Ectodermal cell (in vitro differentiated cells): ENCODE results near the gene CLEC11A.

Experiments used
- H3K27ac ChIP-seq: 2 replicates; pipeline ENCODE4 v1.7.0; 2013; ENCODE audit warnings: mild to moderate bottlenecking, low read depth, low read length; ENCODE audit not compliant: insufficient read depth, poor library complexity, severe bottlenecking
- H3K27me3 ChIP-seq: 2 replicates; pipeline ENCODE4 v1.7.0; 2013; ENCODE audit warnings: mild to moderate bottlenecking, low read length; ENCODE audit not compliant: insufficient read depth, control insufficient read depth, poor library complexity, severe bottlenecking
- H3K36me3 ChIP-seq: one replicate; pipeline ENCODE4 v1.7.0; 2013; ENCODE audit warnings: low read length; ENCODE audit not compliant: control insufficient read depth, insufficient read depth
- H3K4me1 ChIP-seq: one replicate; pipeline ENCODE4 v1.7.0; 2013; ENCODE audit warnings: low read length; ENCODE audit not compliant: control insufficient read depth, insufficient read depth
- H3K4me3 ChIP-seq: 2 replicates; pipeline ENCODE4 v1.7.0; 2013; ENCODE audit warnings: low read depth, low read length, control low read depth; ENCODE audit not compliant: insufficient read depth
- H3K9me3 ChIP-seq: 2 replicates; pipeline ENCODE4 v1.7.0; 2013; ENCODE audit warnings: mild to moderate bottlenecking, low read length, moderate library complexity; ENCODE audit not compliant: control insufficient read depth
- WGBS, 2 experiments: methylation state at CpG; one replicate each; pipeline ENCODE4 v1.1.7; 2013; ENCODE audit warnings: missing lambda C conversion rate in 2 of 2; 5-methylcytosine and 5-hydroxymethylcytosine counted together

CLEC11A gene

DNA sequence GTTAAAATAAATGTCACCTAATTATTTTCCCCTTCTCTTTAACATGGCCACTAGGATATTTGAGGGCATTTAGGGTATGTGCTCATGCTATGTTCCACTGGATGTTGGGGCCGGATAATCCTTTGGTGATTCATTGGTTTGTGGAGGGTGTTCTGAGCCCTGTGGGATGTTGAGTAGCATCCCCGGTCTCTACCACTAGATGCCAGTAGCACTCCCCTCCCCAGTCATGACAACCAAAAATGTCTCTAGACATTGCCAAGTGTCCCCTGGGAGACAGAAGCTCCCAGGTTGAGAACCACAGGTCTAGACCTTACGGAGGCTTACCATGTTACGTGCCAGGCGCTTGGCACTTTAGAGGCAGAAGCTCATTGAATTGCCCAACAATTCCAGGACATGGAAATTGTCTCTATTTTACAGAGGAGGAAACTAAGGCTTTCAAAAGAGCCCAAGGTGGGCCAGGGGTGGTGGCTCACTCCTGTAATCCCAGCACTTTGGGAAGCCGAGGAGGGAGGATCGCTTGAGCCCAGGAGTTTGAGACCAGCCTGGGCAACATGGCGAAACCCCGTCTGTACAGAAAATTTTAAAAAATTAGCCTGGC lies 17.6 kb upstream of the CLEC11A start:
- H3K4me3 ChIP-seq: no peak overlapping the region
- H3K4me1 ChIP-seq: no peaks in the 10 kb centered on the region
- no peaks in the 10 kb centered on the region for H3K36me3 ChIP-seq
- no peaks in the 10 kb centered on the region for H3K27me3 ChIP-seq
- 68 to 70% methylated on average over 9 of the region's 9 CpGs for WGBS, 2 experiments
- no peak overlapping the region for H3K27ac ChIP-seq
- no peaks in the 10 kb centered on the region for H3K9me3 ChIP-seq

DNA sequence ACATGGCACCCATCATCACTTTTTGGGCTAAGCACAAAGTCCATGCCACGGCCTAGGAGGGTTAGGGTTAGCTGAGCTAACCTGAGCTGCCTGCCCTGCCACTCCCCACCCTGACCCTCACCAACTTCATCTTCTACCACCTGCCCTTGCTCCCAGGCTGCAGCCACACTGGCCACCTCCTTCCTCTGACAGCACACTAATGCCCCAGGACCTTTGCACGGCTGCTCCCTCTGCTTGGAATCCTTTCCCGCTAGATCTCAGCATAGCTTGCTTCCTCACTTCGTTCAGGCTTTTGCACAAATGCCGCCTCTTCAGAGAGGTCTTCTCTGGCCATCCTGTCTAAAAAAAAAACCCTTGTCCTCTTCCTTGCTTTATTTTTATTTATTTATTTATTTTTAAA lies 16.8 kb upstream of the CLEC11A start:
- Histone ChIP-seq H3K27ac (no peak overlapping the region), H3K4me3 (no peak overlapping the region), H3K27me3 (no peaks in the 10 kb centered on the region), H3K4me1 (no peaks in the 10 kb centered on the region), H3K36me3 (no peaks in the 10 kb centered on the region), H3K9me3 (no peaks in the 10 kb centered on the region)
- whole genome bisulfite sequencing, 2 experiments: 68 to 76% methylated on average over 5 of the region's 5 CpGs

DNA sequence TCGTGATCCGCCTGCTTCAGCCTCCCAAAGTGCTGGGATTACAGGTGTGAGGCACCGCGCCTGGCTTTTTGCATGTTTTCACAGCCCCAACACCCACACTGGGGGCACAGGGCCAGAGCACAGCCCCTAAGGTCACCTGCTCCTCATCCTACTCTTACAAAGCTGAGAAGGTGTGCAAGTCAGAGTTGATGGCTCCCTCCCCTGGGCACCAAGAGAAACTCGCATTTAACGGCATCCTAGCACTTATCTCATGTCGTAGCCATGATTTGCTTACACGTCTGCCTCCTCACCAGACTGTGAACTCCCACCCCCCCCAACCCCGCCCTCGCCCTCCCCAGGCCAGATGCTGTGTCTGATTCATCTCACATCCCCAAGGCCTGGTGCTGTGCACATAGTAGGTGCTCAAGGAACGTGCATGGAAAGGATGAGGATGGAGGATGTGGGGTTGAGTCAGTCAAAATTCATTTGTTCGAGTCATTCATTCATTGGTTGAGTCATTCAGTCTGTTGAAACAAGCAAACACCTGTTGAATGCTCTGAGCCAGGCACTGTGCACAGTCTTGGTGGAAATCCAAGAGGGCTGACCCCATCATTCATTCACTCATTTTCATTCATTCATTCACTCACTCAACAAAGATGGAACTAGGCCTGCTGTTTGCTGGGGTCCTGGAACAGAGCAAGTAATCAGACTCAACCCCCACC lies 14.8 kb upstream of the CLEC11A start:
- no peaks in the 10 kb centered on the region for H3K4me1 ChIP-seq
- no peaks in the 10 kb centered on the region for H3K9me3 ChIP-seq
- WGBS, 2 experiments: 74 to 77% methylated on average over 12 of the region's 12 CpGs

DNA sequence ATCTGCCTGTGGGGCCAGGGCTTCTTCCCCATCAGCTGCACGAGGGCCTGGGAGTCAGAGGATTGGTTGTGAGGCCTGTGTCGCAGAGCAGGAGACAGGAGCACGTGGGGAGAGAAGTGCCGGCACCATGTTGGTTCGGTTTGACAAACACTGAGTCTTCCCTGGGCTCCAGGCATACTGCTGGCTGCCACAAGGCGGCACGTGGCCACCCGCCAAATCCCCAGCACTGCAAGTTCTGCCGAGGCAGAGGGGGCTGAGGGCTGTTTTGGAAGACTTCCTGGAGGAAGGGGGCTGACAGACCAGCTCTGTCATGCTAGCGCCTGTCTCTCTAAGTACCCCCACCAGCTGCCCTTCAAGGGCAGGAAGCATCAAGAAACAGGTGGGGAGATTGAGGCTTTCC lies 13.1 kb upstream of the CLEC11A start:
- Histone ChIP-seq H3K4me3 (no peak overlapping the region), H3K4me1 (no peaks in the 10 kb centered on the region), H3K36me3 (no peaks in the 10 kb centered on the region), H3K9me3 (no peaks in the 10 kb centered on the region), H3K27me3 (no peaks in the 10 kb centered on the region), H3K27ac (no peak overlapping the region)
- WGBS, 2 experiments: 60 to 66% methylated on average over 10 of the region's 10 CpGs

More for the DNA sequence above, 14.8 kb upstream of the CLEC11A start:
- H3K4me3 ChIP-seq: no peak overlapping the region
- no peak overlapping the region for H3K27ac ChIP-seq
- no peaks in the 10 kb centered on the region for H3K27me3 ChIP-seq
- no peaks in the 10 kb centered on the region for H3K36me3 ChIP-seq

DNA sequence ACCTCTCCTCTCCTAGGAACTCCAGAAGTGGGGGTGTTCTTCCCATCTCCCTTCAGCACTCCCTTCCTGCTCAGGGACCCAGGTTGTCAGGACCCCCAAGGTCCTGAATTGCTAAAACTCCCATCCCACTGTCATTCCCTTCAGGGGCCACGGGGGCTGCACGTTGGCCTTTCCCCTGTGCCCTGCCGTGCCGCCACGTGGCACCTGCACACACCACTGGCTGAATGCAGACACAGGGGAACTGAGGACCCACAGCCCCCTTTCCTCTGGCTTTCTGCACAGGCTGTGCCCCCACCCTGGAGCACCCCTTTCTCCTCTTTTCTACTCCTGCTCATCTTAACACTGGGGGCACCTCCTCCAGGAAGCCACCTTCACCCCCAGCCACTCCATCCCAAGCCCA lies 12.6 kb upstream of the CLEC11A start:
- Histone ChIP-seq H3K36me3 (no peaks in the 10 kb centered on the region), H3K4me3 (no peak overlapping the region), H3K9me3 (no peaks in the 10 kb centered on the region), H3K27me3 (no peaks in the 10 kb centered on the region), H3K27ac (no peak overlapping the region), H3K4me1 (no peaks in the 10 kb centered on the region)
- 74 to 80% methylated on average over 5 of the region's 5 CpGs for WGBS, 2 experiments

DNA sequence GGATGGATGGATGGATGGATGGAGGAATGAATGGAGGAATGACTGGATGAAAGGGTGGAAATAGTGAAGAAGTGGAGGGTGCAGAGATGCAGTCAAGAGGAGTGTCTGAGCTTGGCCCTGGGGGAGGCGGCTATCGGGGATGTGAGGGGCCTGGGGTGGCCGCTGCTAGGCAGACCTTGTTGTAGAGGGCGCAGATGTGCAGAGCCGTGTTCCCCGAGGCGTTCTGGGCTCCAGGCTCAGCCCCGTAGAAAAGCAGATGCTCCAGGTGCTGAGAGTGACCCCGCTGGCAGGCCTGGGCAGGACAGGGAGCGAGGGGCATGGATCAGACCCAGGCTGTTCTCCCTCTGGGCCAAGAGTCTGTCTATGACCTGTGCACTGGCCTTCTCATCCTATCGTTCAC lies 12.0 kb upstream of the CLEC11A start:
- no peaks in the 10 kb centered on the region for H3K4me1 ChIP-seq
- H3K27ac ChIP-seq: no peak overlapping the region
- H3K9me3 ChIP-seq: no peaks in the 10 kb centered on the region
- H3K27me3 ChIP-seq: no peaks in the 10 kb centered on the region
- no peak overlapping the region for H3K4me3 ChIP-seq
- 84 to 85% methylated on average over 11 of the region's 11 CpGs for WGBS, 2 experiments
- no peaks in the 10 kb centered on the region for H3K36me3 ChIP-seq

DNA sequence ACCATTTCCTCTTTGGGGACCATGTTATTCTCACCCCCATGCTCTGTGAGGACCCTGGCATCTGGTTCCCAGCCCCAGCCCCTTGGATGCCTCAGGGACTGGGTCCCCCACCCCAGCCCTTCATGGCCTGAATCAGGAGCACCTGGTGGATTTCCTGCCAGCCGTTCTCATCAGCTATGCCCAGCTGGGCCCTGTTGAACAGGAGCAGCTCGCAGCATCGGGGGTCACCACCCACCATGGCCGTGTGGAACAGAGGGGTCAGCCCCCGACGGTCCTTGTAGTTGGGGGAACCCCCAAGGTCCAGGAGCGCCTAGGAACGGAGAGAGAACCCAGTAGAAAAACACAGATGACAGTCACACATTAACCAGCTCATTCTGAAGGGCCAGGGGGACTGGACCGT lies 11.4 kb upstream of the CLEC11A start:
- H3K9me3 ChIP-seq: no peaks in the 10 kb centered on the region
- no peaks in the 10 kb centered on the region for H3K27me3 ChIP-seq
- no peak overlapping the region for H3K27ac ChIP-seq
- WGBS, 2 experiments: 84 to 86% methylated on average over 9 of the region's 9 CpGs
- H3K36me3 ChIP-seq: no peaks in the 10 kb centered on the region
- H3K4me1 ChIP-seq: no peaks in the 10 kb centered on the region
- no peak overlapping the region for H3K4me3 ChIP-seq

DNA sequence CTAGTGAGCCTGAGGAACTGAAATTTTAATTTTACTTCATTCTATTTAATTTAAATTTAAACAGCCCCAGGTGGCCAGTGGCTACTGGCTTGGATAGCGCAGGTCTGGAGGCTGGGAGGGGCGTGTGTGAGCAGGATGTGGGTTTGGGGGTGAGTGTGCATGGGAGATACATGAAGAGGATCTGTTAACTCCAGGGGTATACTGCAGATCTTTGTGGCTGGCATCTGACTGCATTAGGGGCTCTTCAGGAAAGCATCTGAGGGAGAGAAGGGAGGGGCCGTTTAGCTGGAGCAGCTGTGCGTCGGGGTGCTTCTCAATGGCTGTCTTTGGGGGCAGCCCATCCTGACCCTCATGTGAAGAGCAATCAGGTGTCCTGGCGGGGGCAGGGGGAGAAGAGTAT lies 10.3 kb upstream of the CLEC11A start:
- Histone ChIP-seq H3K27me3 (no peaks in the 10 kb centered on the region), H3K27ac (no peak overlapping the region), H3K4me1 (peaks cover 3% of the 10 kb centered on the region), H3K36me3 (no peaks in the 10 kb centered on the region), H3K9me3 (no peaks in the 10 kb centered on the region), H3K4me3 (no peak overlapping the region)
- 88 to 89% methylated on average over 6 of the region's 6 CpGs for WGBS, 2 experiments

DNA sequence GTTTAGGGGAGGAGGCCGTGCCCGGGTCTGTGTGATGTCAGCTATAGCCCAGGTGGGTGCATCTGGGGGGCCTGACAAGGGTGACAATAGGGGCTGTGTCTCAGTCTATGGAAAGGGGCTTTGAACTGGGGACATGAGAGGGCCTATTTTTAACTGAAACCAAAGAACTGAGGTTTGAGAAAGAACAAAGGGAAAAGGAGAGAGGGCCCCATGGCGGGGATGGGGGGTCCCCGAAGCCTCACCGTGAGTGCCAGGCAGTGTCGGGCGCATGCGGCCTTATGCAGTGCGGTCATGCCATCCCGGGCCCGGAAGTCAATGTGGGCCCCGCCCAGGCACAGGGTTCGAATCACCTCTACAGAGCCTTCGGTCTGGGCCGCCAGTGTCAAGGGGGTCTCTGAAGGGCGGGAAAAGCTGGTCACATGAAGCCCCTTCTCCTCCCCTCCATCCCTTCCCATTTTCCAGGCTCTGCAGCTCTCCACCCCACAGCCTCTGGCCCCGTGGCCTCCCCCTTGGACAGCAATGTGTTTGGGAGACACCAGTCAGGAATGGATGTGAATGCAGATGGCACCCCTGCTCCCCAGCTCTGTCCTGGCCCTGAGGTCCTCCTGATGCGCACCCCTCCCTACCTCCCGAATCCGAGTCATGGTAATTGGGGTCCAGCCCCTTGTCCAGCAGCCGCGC lies 9.5 kb upstream of the CLEC11A start:
- Histone ChIP-seq H3K27ac (no peak overlapping the region), H3K36me3 (no peaks in the 10 kb centered on the region), H3K4me1 (peaks cover 4% of the 10 kb centered on the region), H3K27me3 (no peaks in the 10 kb centered on the region), H3K4me3 (no peak overlapping the region), H3K9me3 (no peaks in the 10 kb centered on the region)
- 88 to 90% methylated on average over 22 of the region's 22 CpGs for WGBS, 2 experiments

DNA sequence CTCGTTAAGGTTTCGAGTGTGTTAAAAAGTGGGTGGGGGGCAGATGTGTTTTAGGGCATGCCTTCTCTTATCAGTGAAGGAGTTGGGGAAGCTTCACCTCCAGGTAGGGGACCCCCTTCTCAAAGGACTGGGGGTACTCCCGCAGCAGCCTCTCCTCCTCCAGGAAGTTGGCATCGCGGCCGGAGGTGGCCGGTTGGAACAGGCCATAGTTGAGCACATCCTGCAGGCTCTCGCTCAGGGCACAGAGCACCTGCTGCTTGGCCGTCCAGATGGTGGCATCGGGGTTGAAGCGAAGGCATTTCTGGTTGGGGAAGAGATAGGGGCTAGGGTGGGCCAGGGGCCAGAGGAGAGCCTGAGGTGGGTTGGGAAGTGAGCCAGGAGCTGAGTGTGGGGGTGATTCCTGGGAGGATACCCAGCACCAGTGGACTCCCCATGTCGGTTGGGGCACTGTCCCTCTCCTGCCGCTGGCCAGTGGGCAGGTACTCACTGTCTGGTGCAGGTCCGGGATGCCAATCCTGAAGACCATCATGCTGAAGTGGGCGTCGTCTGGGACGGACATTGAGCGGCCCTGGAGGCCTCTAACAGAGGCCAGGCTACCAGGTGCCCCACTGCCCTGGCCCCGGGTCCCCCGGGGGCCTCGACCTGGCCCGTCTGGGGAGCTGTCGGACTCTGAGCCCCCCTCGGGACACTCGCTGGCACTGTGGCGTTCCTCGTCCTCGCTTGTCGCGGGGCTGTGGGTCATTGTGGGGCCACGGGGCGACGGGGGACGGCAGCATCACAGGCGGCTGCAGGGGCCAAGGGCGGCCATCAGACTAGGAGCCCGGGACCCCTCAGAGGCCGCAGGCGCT lies 6.8 kb upstream of the CLEC11A start:
- H3K9me3 ChIP-seq: no peaks in the 10 kb centered on the region
- peaks cover 4% of the 10 kb centered on the region for H3K4me1 ChIP-seq
- H3K36me3 ChIP-seq: no peaks in the 10 kb centered on the region
- no peak overlapping the region for H3K27ac ChIP-seq
- 88 to 90% methylated on average over 39 of the region's 39 CpGs for WGBS, 2 experiments
- no peaks in the 10 kb centered on the region for H3K27me3 ChIP-seq
- no peak overlapping the region for H3K4me3 ChIP-seq
